GM20000 (cell line): ENCODE results near the gene GCSH.

Experiments used
- DNase-seq: peaks from one replicate; pipeline ENCODE4 v3.0.0; 2012; ENCODE audit warnings: low spot score
- TF ChIP-seq, protein P1 (sequence below): IDR thresholded peaks from 2 replicates; pipeline ENCODE4 v1.5.1; 2012; ENCODE audit warnings: mild to moderate bottlenecking, control low read depth; ENCODE audit errors: extremely low read depth, missing control alignments

The GCSH gene

DNA sequence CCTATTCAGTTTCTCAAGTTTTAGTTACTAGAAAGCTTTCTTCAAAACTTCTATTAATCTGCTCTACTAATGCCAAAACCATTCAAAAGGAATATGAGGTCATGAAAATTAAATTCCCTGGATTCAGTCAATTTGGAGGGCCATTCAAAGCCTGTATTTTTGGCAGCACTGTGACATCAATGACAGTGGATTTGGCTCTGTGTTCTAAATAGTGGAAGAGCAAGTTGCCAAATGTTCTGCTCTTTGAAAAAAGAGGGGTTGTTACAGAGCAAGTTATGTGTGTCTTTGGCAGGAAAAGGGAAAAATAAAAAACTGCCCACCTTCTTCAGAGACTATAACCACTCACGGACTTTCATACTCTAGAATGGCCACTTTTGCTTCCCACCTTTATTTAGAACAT lies 16.0 kb downstream of the GCSH start:
- DNase-seq = no peak
- TF ChIP-seq, protein P1, sequence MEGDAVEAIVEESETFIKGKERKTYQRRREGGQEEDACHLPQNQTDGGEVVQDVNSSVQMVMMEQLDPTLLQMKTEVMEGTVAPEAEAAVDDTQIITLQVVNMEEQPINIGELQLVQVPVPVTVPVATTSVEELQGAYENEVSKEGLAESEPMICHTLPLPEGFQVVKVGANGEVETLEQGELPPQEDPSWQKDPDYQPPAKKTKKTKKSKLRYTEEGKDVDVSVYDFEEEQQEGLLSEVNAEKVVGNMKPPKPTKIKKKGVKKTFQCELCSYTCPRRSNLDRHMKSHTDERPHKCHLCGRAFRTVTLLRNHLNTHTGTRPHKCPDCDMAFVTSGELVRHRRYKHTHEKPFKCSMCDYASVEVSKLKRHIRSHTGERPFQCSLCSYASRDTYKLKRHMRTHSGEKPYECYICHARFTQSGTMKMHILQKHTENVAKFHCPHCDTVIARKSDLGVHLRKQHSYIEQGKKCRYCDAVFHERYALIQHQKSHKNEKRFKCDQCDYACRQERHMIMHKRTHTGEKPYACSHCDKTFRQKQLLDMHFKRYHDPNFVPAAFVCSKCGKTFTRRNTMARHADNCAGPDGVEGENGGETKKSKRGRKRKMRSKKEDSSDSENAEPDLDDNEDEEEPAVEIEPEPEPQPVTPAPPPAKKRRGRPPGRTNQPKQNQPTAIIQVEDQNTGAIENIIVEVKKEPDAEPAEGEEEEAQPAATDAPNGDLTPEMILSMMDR = no peak

DNA sequence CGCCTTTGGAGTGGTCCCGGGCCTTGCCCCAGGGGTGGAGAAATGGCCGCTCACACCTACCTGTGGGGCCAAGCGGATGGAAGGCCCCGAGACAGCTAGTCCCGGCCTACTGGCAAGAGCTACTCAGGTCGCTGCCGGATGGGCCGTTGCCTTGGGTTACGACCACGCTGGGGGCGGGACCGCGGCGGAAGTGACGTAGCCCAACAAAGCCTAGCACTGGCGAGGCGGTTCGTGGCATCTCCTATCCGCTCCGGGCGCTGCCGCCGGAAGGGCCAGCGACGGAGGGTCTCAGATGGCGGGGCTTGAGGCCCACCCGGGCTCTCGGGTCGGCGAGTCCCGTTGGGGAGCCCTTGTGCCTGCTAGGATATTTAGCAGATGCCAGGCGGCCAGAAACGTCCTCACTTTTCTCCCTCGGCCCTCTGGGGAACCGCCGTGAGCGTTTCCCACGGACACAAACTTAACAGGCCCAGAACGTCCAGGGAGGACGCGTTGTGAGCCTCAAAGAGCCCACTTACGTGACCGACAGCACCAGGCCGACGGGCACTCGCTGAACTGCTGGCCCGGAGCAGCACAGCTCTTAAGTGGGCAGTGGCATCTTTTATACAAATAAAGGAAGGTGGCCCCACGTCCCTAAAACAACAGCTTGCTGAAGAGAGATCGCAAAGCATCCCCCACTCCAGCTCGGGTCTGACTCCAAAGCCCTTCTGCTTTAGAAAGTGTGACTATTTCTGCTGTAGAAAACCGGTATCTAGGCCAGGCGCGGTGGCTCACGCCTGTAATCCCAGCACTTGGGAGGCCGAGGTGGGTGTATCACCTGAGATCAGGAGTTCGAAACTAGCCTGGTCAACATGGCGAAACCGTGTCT lies 18.9 kb downstream of the GCSH start, which contains the start of gene C16orf46:
Gene C16orf46 (minus strand): TSS at position 163 of the 865 bp plus-strand sequence. CDS start 13,283 bp downstream, outside the sequence.
- peak; percentile 92 for DNase-seq
- TF ChIP-seq, protein P1 = no peak

DNA sequence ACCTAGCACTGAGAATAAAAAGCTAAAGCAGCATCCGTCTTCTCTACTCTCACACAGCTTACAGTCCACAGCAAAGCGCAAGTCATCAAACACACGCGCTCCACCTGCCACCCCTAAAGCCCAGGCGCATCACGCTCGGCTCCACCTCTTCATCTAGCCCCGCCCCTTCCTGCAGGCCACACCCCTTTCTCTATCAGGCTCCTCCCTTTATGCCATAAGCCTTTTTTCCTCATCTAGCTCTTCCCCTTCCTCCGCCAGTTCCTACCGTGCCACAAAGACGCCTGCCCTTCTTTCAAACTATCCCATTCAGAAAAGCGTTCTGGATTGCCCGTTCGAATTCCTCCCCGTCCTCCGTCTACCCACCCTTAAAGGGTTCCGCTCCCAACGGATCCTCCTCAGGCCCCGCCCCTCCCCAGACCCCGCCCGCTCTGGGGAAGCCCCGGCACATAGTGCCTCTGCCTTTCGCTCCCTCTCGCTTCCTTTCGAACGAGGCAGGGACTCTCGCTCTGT lies 19.6 kb downstream of the GCSH start:
- TF ChIP-seq, protein P1 = no peak
- peak; percentile 87 for DNase-seq

DNA sequence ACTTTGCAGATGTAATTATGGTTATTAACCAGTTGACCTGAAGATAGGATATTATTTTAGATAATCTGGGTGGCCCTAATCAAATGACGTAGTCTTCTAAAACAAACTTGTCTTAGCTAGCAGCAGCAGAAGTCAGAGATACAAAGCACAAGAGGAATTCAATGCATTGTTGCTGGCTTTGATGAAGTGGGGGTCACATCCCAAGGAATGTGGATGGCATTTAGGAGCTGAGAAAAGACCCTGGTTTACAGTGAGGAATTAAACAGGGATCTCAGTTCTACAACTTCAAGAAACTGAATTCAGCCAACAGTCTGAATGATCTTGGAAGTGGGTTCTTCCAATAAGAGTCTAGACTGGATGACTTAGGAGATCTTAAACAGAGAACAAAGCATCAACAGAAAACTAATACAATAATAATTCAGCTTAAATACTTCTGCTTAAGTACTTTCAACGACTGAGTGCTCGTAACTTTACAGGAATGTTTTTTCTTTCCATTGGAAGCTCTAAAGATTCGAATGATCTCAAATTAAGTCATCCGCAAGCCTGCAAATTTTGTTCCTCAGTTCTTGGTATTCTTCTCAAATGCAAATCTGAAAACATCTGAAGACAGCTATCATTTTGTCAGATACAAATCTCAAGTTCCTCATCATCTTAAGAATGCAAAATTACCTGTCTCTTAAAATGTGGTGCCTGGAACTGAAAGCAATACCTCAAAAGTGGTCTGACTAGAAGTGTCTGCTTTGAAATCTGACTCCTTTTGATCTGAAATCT lies 22.4 kb downstream of the GCSH start:
- TF ChIP-seq, protein P1 = no peak
- no peak for DNase-seq

DNA sequence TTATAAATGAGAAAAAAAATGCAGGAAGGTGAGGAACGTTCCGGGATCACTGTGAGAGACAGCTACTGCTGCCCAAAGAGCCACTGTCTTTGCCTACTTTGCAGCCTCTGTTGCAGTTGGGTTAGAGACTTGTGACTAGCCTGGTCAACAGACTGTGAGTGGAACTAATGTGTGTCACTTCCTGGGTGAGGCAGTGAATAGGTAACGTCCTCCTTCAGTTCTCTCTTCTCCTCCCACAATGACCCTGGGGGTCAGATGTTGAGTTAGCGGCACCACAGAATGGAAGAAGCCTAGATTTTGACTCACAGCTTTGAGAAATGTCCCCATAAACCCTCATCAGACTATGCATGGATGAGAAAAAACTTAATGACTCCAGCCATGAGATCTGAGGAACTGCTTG lies 24.4 kb downstream of the GCSH start:
- TF ChIP-seq, protein P1 = no peak
- no peak for DNase-seq

DNA sequence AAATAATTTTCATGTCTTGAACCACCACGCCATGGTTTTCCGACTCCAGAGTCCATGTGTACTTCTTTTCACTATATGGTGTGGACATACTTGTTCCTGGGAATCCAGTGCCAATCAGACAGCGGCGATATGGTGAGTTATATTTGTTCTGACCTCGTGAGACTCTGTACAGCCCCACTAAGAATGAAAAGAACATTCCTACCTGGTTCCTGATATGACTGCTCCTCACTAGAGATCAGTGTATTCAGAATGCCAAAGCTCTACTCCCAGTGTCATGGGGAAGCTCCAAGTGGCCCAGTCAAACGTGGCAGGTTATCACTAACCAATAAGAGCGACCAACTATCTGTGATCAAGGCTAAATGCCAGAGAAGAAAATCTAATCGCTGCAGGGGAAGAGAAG lies 25.2 kb downstream of the GCSH start:
- no peak for DNase-seq
- TF ChIP-seq, protein P1 = no peak

DNA sequence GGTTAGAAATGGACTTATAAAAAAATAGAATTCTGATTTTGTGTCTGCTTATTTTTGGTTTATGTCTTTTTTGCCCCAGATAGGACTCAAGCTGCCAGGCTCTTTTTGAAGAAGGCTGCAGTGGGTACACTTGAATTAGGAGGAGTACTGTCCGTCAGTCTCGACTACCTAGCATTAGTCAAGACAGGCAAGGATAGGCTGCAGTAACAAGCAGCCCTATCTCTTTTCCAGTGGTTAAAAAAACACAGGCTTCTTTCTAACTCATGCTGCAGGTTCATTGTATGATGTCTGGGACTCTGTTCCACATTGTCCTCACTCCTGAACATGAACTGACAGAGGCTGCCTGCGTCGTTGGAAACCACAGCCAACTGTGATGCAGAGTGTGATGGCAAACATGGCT lies 27.1 kb downstream of the GCSH start:
- DNase-seq = no peak
- TF ChIP-seq, protein P1 = no peak
